ENCODE results near the gene SLC8A1.

The SLC8A1 gene

GRCh38 chr2:40487602-40488001 lies 35.7 kb upstream of the SLC8A1 start:
- TF ChIP-seq CTCF (IDR thresholded peaks at IDR 0.05; ENCODE audit: insufficient read depth, low read depth, low read length, missing control alignments): no peak
- DNase-seq (ENCODE audit: low read depth): no peak

GRCh38 chr2:40485854-40486253 lies 34.0 kb upstream of the SLC8A1 start:
- no peak for DNase-seq (ENCODE audit: low read depth)
- TF ChIP-seq CTCF (IDR thresholded peaks at IDR 0.05; ENCODE audit: insufficient read depth, low read depth, low read length, missing control alignments): no peak
- H3K4me3 ChIP-seq (ENCODE audit: low read depth, low read length): no peak overlapping the region

More at GRCh38 chr2:40487602-40488001, 35.7 kb upstream of the SLC8A1 start:
- H3K4me3 ChIP-seq (ENCODE audit: low read depth, low read length): no peak overlapping the region

GRCh38 chr2:40485318-40485717 lies 33.4 kb upstream of the SLC8A1 start:
- no peak for TF ChIP-seq CTCF (IDR thresholded peaks at IDR 0.05; ENCODE audit: insufficient read depth, low read depth, low read length, missing control alignments)
- DNase-seq (ENCODE audit: low read depth): no peak
- H3K4me3 ChIP-seq (ENCODE audit: low read depth, low read length): no peak overlapping the region

- DNase-seq (ENCODE audit: low read depth): no peak
- no peak for TF ChIP-seq CTCF (IDR thresholded peaks at IDR 0.05; ENCODE audit: insufficient read depth, low read depth, low read length, missing control alignments)
- no peak overlapping the region for H3K4me3 ChIP-seq (ENCODE audit: low read depth, low read length)
Measured at GRCh38 chr2:40483549-40484243, 31.8 kb upstream of the SLC8A1 start.

GRCh38 chr2:40480596-40480995 lies 28.7 kb upstream of the SLC8A1 start:
- DNase-seq (ENCODE audit: low read depth): no peak
- H3K4me3 ChIP-seq (ENCODE audit: low read depth, low read length): no peak overlapping the region
- no peak for TF ChIP-seq CTCF (IDR thresholded peaks at IDR 0.05; ENCODE audit: insufficient read depth, low read depth, low read length, missing control alignments)

GRCh38 chr2:40480073-40480472 lies 28.2 kb upstream of the SLC8A1 start:
- no peak overlapping the region for H3K4me3 ChIP-seq (ENCODE audit: low read depth, low read length)
- no peak for DNase-seq (ENCODE audit: low read depth)
- no peak for TF ChIP-seq CTCF (IDR thresholded peaks at IDR 0.05; ENCODE audit: insufficient read depth, low read depth, low read length, missing control alignments)

GRCh38 chr2:40477361-40477760 lies 25.5 kb upstream of the SLC8A1 start:
- no peak overlapping the region for H3K4me3 ChIP-seq (ENCODE audit: low read depth, low read length)
- no peak for TF ChIP-seq CTCF (IDR thresholded peaks at IDR 0.05; ENCODE audit: insufficient read depth, low read depth, low read length, missing control alignments)
- no peak for DNase-seq (ENCODE audit: low read depth)
